ENCODE results near the gene KYAT1. TPM values are rescaled to one million over a fixed set of nuclear protein-coding genes. Genes with fewer than 3 reads are reported as not detected.

The KYAT1 gene
- total and polyA plus RNA-seq, 2 of the 8 experiments (the other 6 are each of a cell fraction or from before 2014, with no cell fraction given): 30.4 to 42.2 TPM

GRCh38 chr9:128836509-128837145 is 45.1 kb downstream of the KYAT1 start:
- no peak overlapping the region; the same call in 1 of the 2 replicates for H2BK5ac ChIP-seq (ENCODE audit: low read depth, low read length)
- no peak overlapping the region for H3K56ac ChIP-seq (replicated peaks; ENCODE audit: insufficient read length, low read depth, low read length)
- no peak overlapping the region for H3K4me3 ChIP-seq (ENCODE audit: extremely low read depth in 1 of 4, insufficient read depth in 2 of 4, low read depth in 3 of 4, low read length in 4 of 4)
- 78% methylated on average over 14 of the region's 14 CpGs; no CpG with 5 or more reads in 1 of the 2 experiments for WGBS, 2 experiments (ENCODE audit: extremely low coverage in 1 of 2, insufficient coverage in 1 of 2, insufficient read length in 1 of 2, insufficient replicate concordance in 2 of 2, low coverage in 1 of 2, low lambda C conversion rate in 2 of 2, missing lambda C conversion rate in 1 of 2)
- peaks cover 0 to 4% of the 10 kb centered on the region in 2 experiments for H4K20me1 ChIP-seq (replicated peaks in 1 of 2; ENCODE audit: control insufficient read depth in 1 of 2, insufficient read depth in 2 of 2, low read length in 2 of 2)
- no peak overlapping the region for H4K5ac ChIP-seq (ENCODE audit: insufficient read length, low read depth, low read length)
- H2BK12ac ChIP-seq (ENCODE audit: low read depth, low read length): no peak overlapping the region
- H4K8ac ChIP-seq (ENCODE audit: extremely low read depth, insufficient read depth, low read length): no peak overlapping the region
- H2BK120ac ChIP-seq (replicated peaks; ENCODE audit: low read depth, low read length): no peak overlapping the region
- no peaks in the 10 kb centered on the region for H3K9me3 ChIP-seq (ENCODE audit: insufficient read depth in 2 of 2, low read depth in 1 of 2, low read length in 1 of 2)
- no peak overlapping the region for H2AFZ ChIP-seq (ENCODE audit: low read length)
- H3K36me3 ChIP-seq (ENCODE audit: control insufficient read depth in 2 of 4, insufficient read depth in 4 of 4, low read length in 3 of 4): peaks cover 0 to 10% (median 4%) of the 10 kb centered on the region in 4 experiments; a peak in 5 of 8 replicates
- H3K27ac ChIP-seq (ENCODE audit: low read depth, low read length): no peak overlapping the region
- FAIRE-seq: no peak
- no peak overlapping the region for H4K91ac ChIP-seq (replicated peaks; ENCODE audit: insufficient read length, low read length)
- no peaks in the 10 kb centered on the region for H3K4me1 ChIP-seq (replicated peaks in 1 of 4; ENCODE audit: control insufficient read depth in 3 of 4, insufficient read depth in 4 of 4, low read length in 3 of 4)
- no peak overlapping the region for H3K23ac ChIP-seq (ENCODE audit: insufficient read length)
- no peak for DNase-seq (ENCODE audit: low read depth in 1 of 2, low spot score in 2 of 2)
- H3K9ac ChIP-seq (replicated peaks in 1 of 4; ENCODE audit: extremely low read depth in 1 of 4, low read depth in 3 of 4, low read length in 3 of 4): no peak overlapping the region
- no peaks in the 10 kb centered on the region for H3K27me3 ChIP-seq (replicated peaks in 1 of 4; ENCODE audit: control insufficient read depth in 3 of 4, extremely low read depth in 1 of 4, insufficient read depth in 3 of 4, low read length in 3 of 4)
- H3K4ac ChIP-seq (replicated peaks; ENCODE audit: insufficient read length, low read depth, low read length): no peak overlapping the region
- no peaks in the 10 kb centered on the region for H3K79me1 ChIP-seq (ENCODE audit: low read depth, low read length)
- no peak overlapping the region for H3K14ac ChIP-seq (ENCODE audit: insufficient read length)
- POLR2A ChIA-PET (ENCODE audit: partially characterized antibody): no interaction called here
- H3K18ac ChIP-seq (ENCODE audit: extremely low read depth, low read length): no peak overlapping the region
- no peaks in the 10 kb centered on the region for H3K79me2 ChIP-seq (ENCODE audit: control insufficient read depth in 1 of 2, insufficient read depth in 2 of 2, low read length in 2 of 2)
- H3K23me2 ChIP-seq (ENCODE audit: low read depth, low read length): no peaks in the 10 kb centered on the region
- H3K4me2 ChIP-seq (ENCODE audit: insufficient read depth in 1 of 2, low read depth in 2 of 2, low read length in 2 of 2): no peak overlapping the region
- TF ChIP-seq MAFK (IDR thresholded peaks at IDR 0.05; ENCODE audit: low read depth, low read length) (no peak), HDAC2 (IDR thresholded peaks at IDR 0.05; ENCODE audit: borderline replicate concordance in 1 of 2, low read depth in 2 of 2, low read length in 2 of 2) (no peak), RNF2 (IDR thresholded peaks at IDR 0.05; ENCODE audit: borderline replicate concordance, low read depth, low read length, missing control alignments, poor library complexity, severe bottlenecking) (no peak), TBP (IDR thresholded peaks at IDR 0.05; ENCODE audit: low read depth, low read length) (no peak), EGR1 (IDR thresholded peaks at IDR 0.05; ENCODE audit: borderline replicate concordance, low read depth, low read length) (no peak), KDM5A (IDR thresholded peaks at IDR 0.05; ENCODE audit: low read length) (no peak)
- no peak overlapping the region for H2AK5ac ChIP-seq (ENCODE audit: low read depth, low read length)
- CTCF ChIA-PET (ENCODE audit: partially characterized antibody): interaction anchor here (0.6 kb wide), 1 partner anchor 37 kb away, joined by 3 read pairs; no protein-coding TSS in a partner anchor
- H2BK20ac ChIP-seq (ENCODE audit: low read length): no peak overlapping the region
- no peak overlapping the region for H2BK15ac ChIP-seq (ENCODE audit: low read length)

Data from H1 (cell line).